Retinal pigment epithelial cell (primary cell): Measurements from ENCODE around the gene NT5DC3.
A peak's percentile ranks its signal among the peaks of the same experiment; 100 is the strongest.

ENCODE experiments used
- DNase-seq: peaks from one replicate; pipeline ENCODE4 v3.0.0-alpha.2; 2010; ENCODE audit warnings: low read depth
- H3K4me3 ChIP-seq: 2 replicates; pipeline ENCODE4 v1.5.1; 2011; ENCODE audit warnings: mild to moderate bottlenecking, low read length, control low read depth, moderate library complexity
- TF ChIP-seq, protein P1 (sequence below): conservative IDR thresholded peaks from 2 replicates; pipeline ENCODE4 v1.5.1; 2011; ENCODE audit warnings: low read depth, low read length, control low read depth, inconsistent platforms

Gene NT5DC3

GRCh38 chr12:103762473-103762872 is 78.6 kb downstream of the NT5DC3 start:
- no peak overlapping the region for H3K4me3 ChIP-seq
- DNase-seq: no peak
- TF ChIP-seq, protein P1, sequence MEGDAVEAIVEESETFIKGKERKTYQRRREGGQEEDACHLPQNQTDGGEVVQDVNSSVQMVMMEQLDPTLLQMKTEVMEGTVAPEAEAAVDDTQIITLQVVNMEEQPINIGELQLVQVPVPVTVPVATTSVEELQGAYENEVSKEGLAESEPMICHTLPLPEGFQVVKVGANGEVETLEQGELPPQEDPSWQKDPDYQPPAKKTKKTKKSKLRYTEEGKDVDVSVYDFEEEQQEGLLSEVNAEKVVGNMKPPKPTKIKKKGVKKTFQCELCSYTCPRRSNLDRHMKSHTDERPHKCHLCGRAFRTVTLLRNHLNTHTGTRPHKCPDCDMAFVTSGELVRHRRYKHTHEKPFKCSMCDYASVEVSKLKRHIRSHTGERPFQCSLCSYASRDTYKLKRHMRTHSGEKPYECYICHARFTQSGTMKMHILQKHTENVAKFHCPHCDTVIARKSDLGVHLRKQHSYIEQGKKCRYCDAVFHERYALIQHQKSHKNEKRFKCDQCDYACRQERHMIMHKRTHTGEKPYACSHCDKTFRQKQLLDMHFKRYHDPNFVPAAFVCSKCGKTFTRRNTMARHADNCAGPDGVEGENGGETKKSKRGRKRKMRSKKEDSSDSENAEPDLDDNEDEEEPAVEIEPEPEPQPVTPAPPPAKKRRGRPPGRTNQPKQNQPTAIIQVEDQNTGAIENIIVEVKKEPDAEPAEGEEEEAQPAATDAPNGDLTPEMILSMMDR: no peak

- H3K4me3 ChIP-seq: no peak overlapping the region
- no peak for DNase-seq
These were observed 82.5 kb downstream of the NT5DC3 start for GRCh38 chr12:103758310-103759089.

DNA sequence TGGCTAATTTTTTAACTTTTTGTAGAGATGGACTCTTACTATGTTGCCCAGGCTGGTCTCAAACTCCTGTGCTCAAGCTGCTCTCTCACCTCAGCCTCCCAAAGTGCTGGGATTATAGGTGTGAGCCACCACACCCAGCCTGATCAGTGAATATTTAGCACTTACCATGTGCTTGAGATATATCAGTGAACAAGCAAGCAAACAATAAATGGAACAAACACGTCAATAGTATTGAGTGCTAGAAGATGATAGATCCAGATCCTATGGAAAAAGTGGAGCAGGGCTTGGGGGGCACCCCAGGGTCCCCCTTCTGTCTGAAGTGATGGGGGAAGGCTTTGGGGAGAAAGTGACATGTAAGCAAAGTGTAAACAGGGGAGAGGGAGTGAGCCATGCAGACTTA is 83.8 kb downstream of the NT5DC3 start:
- TF ChIP-seq, protein P1: no peak
- DNase-seq: no peak
- no peak overlapping the region for H3K4me3 ChIP-seq

More at GRCh38 chr12:103758310-103759089, 82.5 kb downstream of the NT5DC3 start:
- TF ChIP-seq, protein P1: no peak

DNA sequence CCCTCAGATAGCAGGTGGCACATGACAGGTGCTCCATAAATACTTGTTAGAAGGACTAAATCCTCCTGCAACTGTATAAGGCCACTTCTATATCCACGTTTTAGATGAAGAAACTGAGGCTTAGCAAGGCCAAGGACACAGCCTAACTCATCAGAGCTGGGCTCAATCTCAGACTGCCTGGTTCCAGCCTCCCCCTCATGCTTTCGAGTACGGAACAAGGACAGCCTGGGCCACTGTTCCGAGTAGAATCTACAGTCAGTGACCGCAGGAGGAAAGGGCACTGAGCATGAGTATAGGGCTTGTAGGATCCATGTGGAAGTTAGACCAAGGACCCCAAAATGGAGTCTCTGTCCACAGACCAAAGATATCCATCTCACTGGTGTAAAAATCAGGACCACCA is 84.6 kb downstream of the NT5DC3 start:
- no peak for DNase-seq
- TF ChIP-seq, protein P1: no peak
- H3K4me3 ChIP-seq: no peak overlapping the region

- TF ChIP-seq, protein P1: no peak
- DNase-seq: no peak
- no peak overlapping the region for H3K4me3 ChIP-seq
These were observed 85.6 kb downstream of the NT5DC3 start for GRCh38 chr12:103755425-103755824.

DNA sequence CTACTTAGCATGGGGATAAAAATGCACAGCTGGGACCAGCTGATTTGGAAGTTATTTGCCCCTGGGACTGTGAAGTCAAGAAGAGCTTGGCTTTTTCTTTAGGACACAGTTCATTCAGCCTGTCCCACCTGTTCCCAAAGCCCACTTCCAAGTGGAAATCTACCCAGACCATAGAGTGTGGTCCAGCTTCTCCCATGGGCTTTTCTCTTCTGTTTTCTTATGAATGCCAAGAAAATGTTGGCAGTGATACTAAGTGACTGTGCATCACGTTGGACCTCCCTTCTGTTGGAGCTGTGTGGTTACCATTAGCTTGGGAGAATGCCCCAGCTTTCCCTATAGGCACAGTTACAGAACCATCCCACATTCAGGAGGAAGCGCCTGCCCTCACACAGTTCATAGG is 89.4 kb downstream of the NT5DC3 start:
- no peak overlapping the region for H3K4me3 ChIP-seq
- TF ChIP-seq, protein P1: no peak
- DNase-seq: no peak

- no peak for DNase-seq
- H3K4me3 ChIP-seq: no peak overlapping the region
- TF ChIP-seq, protein P1: peak; percentile 16
These were observed 89.9 kb downstream of the NT5DC3 start for GRCh38 chr12:103751171-103751570.
